Measurements from ENCODE around the gene FAM13A.

- TF ChIP-seq CTCF (IDR thresholded peaks at IDR 0.05; ENCODE audit: insufficient read depth, low read length) (no peak), POLR2AphosphoS5 (IDR thresholded peaks at IDR 0.05; ENCODE audit: low read depth) (no peak), REST (IDR thresholded peaks at IDR 0.05; ENCODE audit: insufficient replicate concordance, low read depth) (no peak)
These were observed 43.9 kb upstream of the FAM13A start for GRCh38 chr4:89100853-89101252.

Data from HL-60 (cell line).